Naive thymus-derived CD4-positive, alpha-beta T cell (primary cell): ENCODE results near the gene NADK2. TPM values are rescaled to one million over a fixed set of nuclear protein-coding genes. Genes with fewer than 3 reads are reported as not detected.
A peak's percentile ranks its signal among the peaks of the same experiment; 100 is the strongest.

Source experiments
- ATAC-seq: fragments of 150-1000 bp; cut with Tn5 transposase; 2 replicates; pipeline ENCODE4 v1.10.0; 2021; ENCODE audit warnings: mild to moderate bottlenecking, moderate library complexity
- CTCF ChIA-PET: fragments of 350-600 bp; sonication (Branson Sonifier 250); formaldehyde crosslinking; loops from one replicate; lab custom pipeline; 2021; ENCODE audit warnings: antibody characterized with exemption; lab: Charles Lee
- POLR2A ChIA-PET: fragments of 350-600 bp; sonication (Branson Sonifier 250); formaldehyde crosslinking; loops from one replicate; lab custom pipeline; 2021; ENCODE audit warnings: antibody characterized with exemption, inconsistent platforms; lab: Charles Lee
- DNase-seq, 9 donors: peaks; one replicate each; pipeline versions ENCODE4 v3.0.0 to v3.0.0-alpha.2; 2020 to 2022; ENCODE audit warnings: mixed read lengths in 1 of 9
- H3K27ac ChIP-seq: one replicate; pipeline ENCODE4 v1.7.0; 2013; ENCODE audit warnings: mild to moderate bottlenecking, low read depth, low read length, moderate library complexity
- H3K27me3 ChIP-seq, 2 donors: one replicate each; pipeline ENCODE4 v1.7.0; 2013; ENCODE audit warnings: low read length in 2 of 2, mild to moderate bottlenecking in 2 of 2, moderate library complexity in 2 of 2; ENCODE audit not compliant: control insufficient read depth in 2 of 2, insufficient read depth in 2 of 2
- H3K36me3 ChIP-seq, 3 experiments: 1 replicate in 2 of 3; 2 replicates in 1 of 3; pipeline ENCODE4 v1.7.0; 2013; ENCODE audit warnings: low read length in 3 of 3, mild to moderate bottlenecking in 3 of 3, moderate library complexity in 1 of 3; ENCODE audit not compliant: insufficient read depth in 3 of 3, control insufficient read depth in 2 of 3
- H3K4me1 ChIP-seq, 2 donors: one replicate each; pipeline ENCODE4 v1.7.0; 2013; ENCODE audit warnings: low read length in 2 of 2, mild to moderate bottlenecking in 2 of 2, moderate library complexity in 1 of 2; ENCODE audit not compliant: control insufficient read depth in 2 of 2, insufficient read depth in 2 of 2
- H3K4me3 ChIP-seq: 2 replicates; pipeline ENCODE4 v1.7.0; 2013; ENCODE audit warnings: mild to moderate bottlenecking, low read length
- H3K9me3 ChIP-seq, 3 experiments: 1 replicate in 2 of 3; 2 replicates in 1 of 3; pipeline ENCODE4 v1.7.0; 2013; ENCODE audit warnings: low read length in 3 of 3; ENCODE audit not compliant: control insufficient read depth in 2 of 3
- H3K27ac Mint-ChIP-seq, 9 donors: one replicate each; pipeline ENCODE4 v1.8.0; 2020 to 2022; ENCODE audit warnings: mixed read lengths in 9 of 9, mild to moderate bottlenecking in 8 of 9, moderate library complexity in 5 of 9, inconsistent platforms in 2 of 9
- H3K27me3 Mint-ChIP-seq, 5 donors: one replicate each; pipeline ENCODE4 v1.8.0; 2021 to 2022; ENCODE audit warnings: mixed read lengths in 5 of 5, mild to moderate bottlenecking in 1 of 5
- H3K36me3 Mint-ChIP-seq, 5 donors: one replicate each; pipeline ENCODE4 v1.8.0; 2020 to 2022; ENCODE audit warnings: mixed read lengths in 5 of 5, mild to moderate bottlenecking in 3 of 5, inconsistent platforms in 1 of 5
- H3K4me1 Mint-ChIP-seq, 7 donors: one replicate each; pipeline ENCODE4 v1.8.0; 2020 to 2022; ENCODE audit warnings: mixed read lengths in 7 of 7, mild to moderate bottlenecking in 3 of 7, inconsistent platforms in 1 of 7
- H3K4me3 Mint-ChIP-seq, 10 donors: one replicate each; pipeline ENCODE4 v1.8.0; 2020 to 2022; ENCODE audit warnings: mild to moderate bottlenecking in 10 of 10, mixed read lengths in 10 of 10, moderate library complexity in 6 of 10, inconsistent platforms in 2 of 10
- H3K9me3 Mint-ChIP-seq, 11 donors: one replicate each; pipeline ENCODE4 v1.8.0; 2020 to 2022; ENCODE audit warnings: mixed read lengths in 11 of 11, mild to moderate bottlenecking in 4 of 11, inconsistent platforms in 1 of 11, moderate library complexity in 1 of 11
- intact Hi-C, 2 donors: fragments of 100-400 bp; cut with micrococcal nuclease; formaldehyde crosslinking; loops; one replicate each; pipeline ENCODE4 v1.15.1; 2023
- polyA plus RNA-seq, 2 donors: library from polyadenylated mRNA; unstranded; fragments of 300-500 nt; fragmentation: Illumina TruSeq; gene quantifications; one replicate each; pipeline ENCODE4 v1.2.3, GENCODE V29; 2021
- total RNA-seq, 6 experiments: library from RNA in 5 of 6; stranded (reverse) in 5 of 6; gene quantifications; 1 replicate in 5 of 6; 2 replicates in 1 of 6; pipeline ENCODE4 v1.2.3 and lab custom pipeline; 2021 to 2026

NADK2 gene
- total and polyA plus RNA-seq, 7 experiments from 2014 or later = 7.0 to 17.8 (median 12.2) TPM

GRCh38 chr5:36240779-36241630 is 720 bp downstream of the NADK2 start:
- H3K27me3 ChIP-seq = no peaks in the 10 kb centered on the region
- H3K36me3 Mint-ChIP-seq = no peaks in the 10 kb centered on the region
- no peaks in the 10 kb centered on the region for H3K36me3 ChIP-seq
- H3K27ac ChIP-seq = peak overlapping the region; percentile 97
- peaks cover 26 to 73% (median 57%) of the 10 kb centered on the region in 7 donors for H3K4me1 Mint-ChIP-seq
- ChIA-PET POLR2A (interaction anchor here (0.6 to 4.3 kb wide), 7 partner anchors 11 to 636 kb away, joined by 3 to 35 read pairs (median 3); partner anchors contain the start of genes LMBRD2, NIPBL and SKP2), CTCF (interaction anchor here (0.6 kb wide), 1 partner anchor 21 kb away, joined by 3 read pairs; no protein-coding TSS in a partner anchor)
- peak overlapping the region; percentile 78 for H3K4me3 ChIP-seq
- intact Hi-C loops = loop anchor here (2.0 to 10.0 kb wide), 4 partner anchors 166 to 1404 kb away; partner anchors contain the start of genes NIPBL (in 1 of the 2) and TTC23L (in 1 of the 2)
- peak overlapping the region; percentile 76 to 94 (median 83) for H3K27ac Mint-ChIP-seq
- H3K27me3 Mint-ChIP-seq = peaks cover 0 to 5% (median 0%) of the 10 kb centered on the region in 5 donors
- ATAC-seq (no peak), DNase-seq (peak in 5 of 9 donors; percentile 3 to 50 (median 18))
- H3K4me3 Mint-ChIP-seq = peak overlapping the region; percentile 76 to 88 (median 83)
- no peaks in the 10 kb centered on the region for H3K9me3 ChIP-seq
- H3K4me1 ChIP-seq = peaks cover 12 to 14% of the 10 kb centered on the region in 2 donors
- H3K9me3 Mint-ChIP-seq = no peaks in the 10 kb centered on the region

- peak in 4 of 9 donors; percentile 4 to 19 (median 10) for DNase-seq
- Mint-ChIP-seq H3K27ac (peak overlapping the region; percentile 26 to 94 (median 83)), H3K9me3 (no peaks in the 10 kb centered on the region), H3K4me3 (peak overlapping the region; percentile 76 to 88 (median 83)), H3K36me3 (no peaks in the 10 kb centered on the region), H3K27me3 (peaks cover 0 to 5% (median 0%) of the 10 kb centered on the region in 5 donors), H3K4me1 (peaks cover 26 to 75% (median 57%) of the 10 kb centered on the region in 7 donors)
- no peaks in the 10 kb centered on the region for H3K27me3 ChIP-seq
- intact Hi-C loops = loop anchor here (2.0 to 10.0 kb wide), 4 partner anchors 165 to 1402 kb away; partner anchors contain the start of genes NIPBL (in 1 of the 2) and TTC23L (in 1 of the 2)
- H3K27ac ChIP-seq = peak overlapping the region; percentile 97
- ChIA-PET CTCF (interaction anchor here (0.5 kb wide), 1 partner anchor 83 kb away, joined by 3 read pairs; no protein-coding TSS in a partner anchor), POLR2A (interaction anchor here (4.3 kb wide), 1 partner anchor 88 kb away, joined by 35 read pairs; the partner anchor contains the start of genes LMBRD2 and SKP2)
- peaks cover 12 to 14% of the 10 kb centered on the region in 2 donors for H3K4me1 ChIP-seq
- H3K9me3 ChIP-seq = no peaks in the 10 kb centered on the region
- H3K4me3 ChIP-seq = no peak overlapping the region
- ATAC-seq = no peak
- H3K36me3 ChIP-seq = no peaks in the 10 kb centered on the region
Observed at GRCh38 chr5:36239370-36240293, 2.1 kb downstream of the NADK2 start.

- Histone ChIP-seq H3K27me3 (no peaks in the 10 kb centered on the region), H3K27ac (peak overlapping the region; percentile 97), H3K4me1 (peaks cover 12 to 14% of the 10 kb centered on the region in 2 donors), H3K4me3 (no peak overlapping the region), H3K36me3 (no peaks in the 10 kb centered on the region), H3K9me3 (no peaks in the 10 kb centered on the region)
- ChIA-PET CTCF (no interaction called here), POLR2A (interaction anchor here (0.9 kb wide), 1 partner anchor 14 kb away, joined by 3 read pairs; no protein-coding TSS in a partner anchor)
- Mint-ChIP-seq H3K9me3 (no peaks in the 10 kb centered on the region), H3K27ac (peak overlapping the region in 8 of 9 donors; percentile 6 to 94 (median 78)), H3K4me3 (peak overlapping the region in 1 of 10 donors; percentile 0), H3K27me3 (no peaks in the 10 kb centered on the region), H3K36me3 (no peaks in the 10 kb centered on the region), H3K4me1 (peaks cover 25 to 67% (median 48%) of the 10 kb centered on the region in 7 donors)
- ATAC-seq = no peak
- DNase-seq = no peak
- intact Hi-C loops = no loop called here
Observed at GRCh38 chr5:36238502-36239295, 3.0 kb downstream of the NADK2 start.

- ChIA-PET POLR2A (no interaction called here), CTCF (interaction anchor here (0.5 kb wide), 1 partner anchor 1366 kb away, joined by 3 read pairs; no protein-coding TSS in a partner anchor)
- DNase-seq = no peak
- intact Hi-C loops = no loop called here
- H3K4me3 Mint-ChIP-seq = no peak overlapping the region
- ATAC-seq = no peak
- Histone ChIP-seq H3K9me3 (no peaks in the 10 kb centered on the region), H3K36me3 (no peaks in the 10 kb centered on the region), H3K27ac (no peak overlapping the region), H3K4me1 (peaks cover 9 to 10% of the 10 kb centered on the region in 2 donors), H3K27me3 (no peaks in the 10 kb centered on the region), H3K4me3 (no peak overlapping the region)
- no peaks in the 10 kb centered on the region for H3K36me3 Mint-ChIP-seq
- H3K27me3 Mint-ChIP-seq = no peaks in the 10 kb centered on the region
- peak overlapping the region in 3 of 9 donors; percentile 41 to 78 (median 45) for H3K27ac Mint-ChIP-seq
- H3K4me1 Mint-ChIP-seq = peaks cover 22 to 60% (median 44%) of the 10 kb centered on the region in 7 donors
- no peaks in the 10 kb centered on the region for H3K9me3 Mint-ChIP-seq
Observed at GRCh38 chr5:36237751-36238150, 4.0 kb downstream of the NADK2 start.

GRCh38 chr5:36236801-36237200 is 4.9 kb downstream of the NADK2 start:
- Mint-ChIP-seq H3K36me3 (no peaks in the 10 kb centered on the region), H3K4me1 (peaks cover 20 to 57% (median 43%) of the 10 kb centered on the region in 7 donors), H3K9me3 (no peaks in the 10 kb centered on the region), H3K27me3 (no peaks in the 10 kb centered on the region), H3K27ac (peak overlapping the region in 3 of 9 donors; percentile 2 to 28 (median 8)), H3K4me3 (no peak overlapping the region)
- Histone ChIP-seq H3K9me3 (no peaks in the 10 kb centered on the region), H3K4me3 (no peak overlapping the region), H3K36me3 (no peaks in the 10 kb centered on the region), H3K27me3 (no peaks in the 10 kb centered on the region), H3K27ac (no peak overlapping the region), H3K4me1 (peaks cover 5 to 6% of the 10 kb centered on the region in 2 donors)
- intact Hi-C loops = no loop called here
- ATAC-seq (no peak), DNase-seq (no peak)
- CTCF ChIA-PET = no interaction called here
- POLR2A ChIA-PET = no interaction called here
